Body of pancreas (tissue), 4 donors: Measurements from ENCODE around the gene TRPM6. TPM values are rescaled to one million over a fixed set of nuclear protein-coding genes. Genes with fewer than 3 reads are reported as not detected.

Experiments
- ATAC-seq: fragments of 150-250 bp; one replicate; pipeline ENCODE4 v1.9.1; 2016
- DNase-seq, 4 donors: peaks; one replicate each; pipeline ENCODE4 v3.0.0-alpha.2; 2019
- H3K27ac ChIP-seq, 4 donors: fragments of 200-600 bp; sonication (generic); 1 replicate in 3 of 4; 2 replicates in 1 of 4; pipeline versions ENCODE4 v1.5.1 to v1.6.1; 2016 to 2019; ENCODE audit warnings: mild to moderate bottlenecking in 1 of 4, mixed read lengths in 1 of 4, moderate library complexity in 1 of 4
- H3K27me3 ChIP-seq, 2 donors: fragments of 200-600 bp; sonication (generic); one replicate each; pipeline ENCODE4 v1.6.0; 2016; ENCODE audit warnings: mild to moderate bottlenecking in 1 of 2
- H3K36me3 ChIP-seq, 2 donors: fragments of 200-600 bp; sonication (generic); replicated peaks in 1 of 2; 2 replicates each; pipeline ENCODE4 v1.5.1; 2016; ENCODE audit warnings: low read depth in 2 of 2; ENCODE audit not compliant: insufficient read depth in 1 of 2
- H3K4me1 ChIP-seq: fragments of 200-600 bp; sonication (generic); one replicate; pipeline ENCODE4 v1.6.0; 2016
- H3K4me3 ChIP-seq, 2 donors: fragments of 200-600 bp; sonication (generic); 1 replicate in 1 of 2; 2 replicates in 1 of 2; pipeline ENCODE4 v1.5.1; 2016 to 2019
- H3K9me3 ChIP-seq, 3 donors: fragments of 200-600 bp; sonication (generic); 1 replicate in 2 of 3; 2 replicates in 1 of 3; pipeline ENCODE4 v1.5.1; 2016
- POLR2A ChIP-seq, 3 donors: fragments of 450-650 bp; IDR thresholded peaks; one replicate each; pipeline ENCODE4 v1.6.1; 2016; ENCODE audit warnings: antibody characterized with exemption in 3 of 3, mild to moderate bottlenecking in 2 of 3
- WGBS, 2 donors: methylation state at CpG; one replicate each; pipeline ENCODE4 v1.1.5; 2017; 5-methylcytosine and 5-hydroxymethylcytosine counted together
- intact Hi-C: fragments of 100-400 bp; cut with DNase I; formaldehyde crosslinking; loops from one replicate; pipeline ENCODE4 v1.15.1; 2023
- total RNA-seq, 2 donors: library from RNA; depleted of rRNA; stranded (reverse); fragments of >200 nt; gene quantifications; one replicate each; pipeline ENCODE4 v1.1.0, GENCODE V29; 2016
- TF ChIP-seq, protein P1 (sequence below), 7 experiments: fragments of 450-650 bp in 4 of 7; fragments of 200-600 bp in 3 of 7; sonication (generic) in 3 of 7; IDR thresholded peaks; one replicate each; pipeline ENCODE4 v1.5.1; 2016 to 2019; ENCODE audit warnings: antibody characterized with exemption in 7 of 7

Gene TRPM6
- total RNA-seq, 2 donors from 2014 or later, result under 0.01 to 0.33 TPM

DNA sequence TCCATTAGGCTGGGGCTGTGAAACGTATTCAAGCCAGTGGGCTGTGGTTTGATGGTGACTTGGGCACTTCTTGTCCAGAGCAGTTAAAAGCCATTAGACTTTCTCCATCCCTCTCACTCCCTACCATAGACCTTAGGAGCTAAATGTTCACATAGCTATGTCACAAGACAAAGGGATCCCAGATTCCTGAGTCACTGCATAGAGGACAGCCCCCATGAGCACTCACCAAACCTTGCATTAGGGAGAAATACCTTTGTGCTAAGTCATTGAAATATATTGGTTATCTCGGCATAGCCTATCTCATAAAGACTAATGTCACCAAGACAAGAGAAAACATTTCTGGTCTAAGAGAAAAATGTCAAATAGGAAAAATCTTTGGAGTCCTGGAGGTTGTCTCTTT lies 104.3 kb downstream of the TRPM6 start:
- no peak overlapping the region for H3K4me3 ChIP-seq
- no peak for DNase-seq
- H3K4me1 ChIP-seq, result no peaks in the 10 kb centered on the region
- H3K27ac ChIP-seq, result no peak overlapping the region
- no peaks in the 10 kb centered on the region for H3K9me3 ChIP-seq
- ATAC-seq, result no peak
- no peaks in the 10 kb centered on the region for H3K27me3 ChIP-seq
- H3K36me3 ChIP-seq, result no peaks in the 10 kb centered on the region
- intact Hi-C loops, result no loop called here
- no peak for TF ChIP-seq POLR2A (IDR thresholded peaks at IDR 0.05)
- TF ChIP-seq, protein P1, sequence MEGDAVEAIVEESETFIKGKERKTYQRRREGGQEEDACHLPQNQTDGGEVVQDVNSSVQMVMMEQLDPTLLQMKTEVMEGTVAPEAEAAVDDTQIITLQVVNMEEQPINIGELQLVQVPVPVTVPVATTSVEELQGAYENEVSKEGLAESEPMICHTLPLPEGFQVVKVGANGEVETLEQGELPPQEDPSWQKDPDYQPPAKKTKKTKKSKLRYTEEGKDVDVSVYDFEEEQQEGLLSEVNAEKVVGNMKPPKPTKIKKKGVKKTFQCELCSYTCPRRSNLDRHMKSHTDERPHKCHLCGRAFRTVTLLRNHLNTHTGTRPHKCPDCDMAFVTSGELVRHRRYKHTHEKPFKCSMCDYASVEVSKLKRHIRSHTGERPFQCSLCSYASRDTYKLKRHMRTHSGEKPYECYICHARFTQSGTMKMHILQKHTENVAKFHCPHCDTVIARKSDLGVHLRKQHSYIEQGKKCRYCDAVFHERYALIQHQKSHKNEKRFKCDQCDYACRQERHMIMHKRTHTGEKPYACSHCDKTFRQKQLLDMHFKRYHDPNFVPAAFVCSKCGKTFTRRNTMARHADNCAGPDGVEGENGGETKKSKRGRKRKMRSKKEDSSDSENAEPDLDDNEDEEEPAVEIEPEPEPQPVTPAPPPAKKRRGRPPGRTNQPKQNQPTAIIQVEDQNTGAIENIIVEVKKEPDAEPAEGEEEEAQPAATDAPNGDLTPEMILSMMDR (IDR thresholded peaks at IDR 0.05), result no peak
- 52 to 55% methylated on average over 2 of the region's 2 CpGs for WGBS, 2 donors

DNA sequence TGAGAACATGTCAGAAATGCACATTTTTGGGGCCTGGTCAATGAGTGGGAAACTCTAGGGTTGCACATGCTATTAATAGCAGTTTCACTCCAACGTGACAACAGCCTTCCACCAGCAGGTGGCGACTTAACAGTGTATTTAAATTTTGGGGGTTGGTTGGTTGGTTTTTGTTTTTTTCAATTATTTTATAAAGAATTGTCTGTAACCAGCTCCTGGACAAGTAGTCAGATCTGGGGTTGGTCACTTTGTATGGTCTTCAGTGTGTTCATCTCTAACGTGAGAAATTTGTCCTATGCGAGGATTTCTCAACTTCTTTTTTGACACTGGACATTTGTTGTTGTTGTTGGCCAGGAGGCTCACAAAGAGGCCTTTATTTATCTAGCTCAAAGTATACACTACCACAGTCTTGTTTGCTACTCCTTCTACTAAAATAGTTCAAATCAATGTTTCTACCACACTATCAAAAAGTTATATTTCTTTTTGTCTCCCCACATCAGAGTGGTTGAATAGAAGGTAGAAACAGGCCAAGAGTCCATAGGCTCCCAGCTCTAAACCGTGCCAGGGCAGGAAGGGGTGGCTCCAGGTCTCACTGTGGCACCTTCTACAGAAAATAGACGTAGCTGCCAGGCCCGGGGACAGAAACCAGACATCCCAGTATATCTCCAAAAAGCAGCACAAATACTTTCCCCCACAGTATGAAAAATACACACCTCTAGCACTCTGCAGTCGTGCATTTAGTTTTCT lies 110.4 kb downstream of the TRPM6 start:
- H3K9me3 ChIP-seq, result no peaks in the 10 kb centered on the region
- WGBS, 2 donors, result 24 to 26% methylated on average over 8 of the region's 8 CpGs
- intact Hi-C loops, result loop anchor here (5.0 to 10.0 kb wide), 2 partner anchors 225 to 297 kb away; no protein-coding TSS in a partner anchor
- TF ChIP-seq POLR2A (IDR thresholded peaks at IDR 0.05), result no peak
- TF ChIP-seq, protein P1 (IDR thresholded peaks at IDR 0.05), result peak in 6 of 7 experiments; percentile 65 to 75 (median 69)
- DNase-seq (peak; percentile 60 to 78 (median 66)), ATAC-seq (peak; percentile 57)
- H3K27ac ChIP-seq, result no peak overlapping the region
- H3K27me3 ChIP-seq, result no peaks in the 10 kb centered on the region
- no peak overlapping the region for H3K4me3 ChIP-seq
- H3K36me3 ChIP-seq, result no peaks in the 10 kb centered on the region
- no peaks in the 10 kb centered on the region for H3K4me1 ChIP-seq

DNA sequence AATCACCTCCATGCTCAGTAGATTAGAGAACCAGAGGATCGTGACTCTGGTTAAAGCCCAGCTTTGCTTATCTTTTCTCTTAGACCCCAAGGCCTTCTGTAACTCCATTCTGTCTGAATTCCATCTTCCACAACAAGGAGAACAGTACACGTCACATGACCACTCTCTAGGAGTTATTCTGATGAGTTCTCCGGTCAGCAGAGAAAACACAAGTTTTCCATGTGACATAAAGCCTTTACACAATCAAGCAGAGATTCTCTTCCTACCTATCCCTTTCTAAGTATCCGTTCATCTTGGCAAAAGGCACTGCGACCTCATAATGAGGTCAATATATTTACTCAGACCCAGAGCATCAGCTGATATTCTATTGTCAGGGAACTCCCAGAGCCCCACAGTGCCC lies 112.3 kb downstream of the TRPM6 start:
- H3K9me3 ChIP-seq, result no peaks in the 10 kb centered on the region
- intact Hi-C loops, result loop anchor here (5.0 to 10.0 kb wide), 2 partner anchors 227 to 299 kb away; no protein-coding TSS in a partner anchor
- TF ChIP-seq, protein P1 (IDR thresholded peaks at IDR 0.05), result no peak
- no peak for TF ChIP-seq POLR2A (IDR thresholded peaks at IDR 0.05)

DNA sequence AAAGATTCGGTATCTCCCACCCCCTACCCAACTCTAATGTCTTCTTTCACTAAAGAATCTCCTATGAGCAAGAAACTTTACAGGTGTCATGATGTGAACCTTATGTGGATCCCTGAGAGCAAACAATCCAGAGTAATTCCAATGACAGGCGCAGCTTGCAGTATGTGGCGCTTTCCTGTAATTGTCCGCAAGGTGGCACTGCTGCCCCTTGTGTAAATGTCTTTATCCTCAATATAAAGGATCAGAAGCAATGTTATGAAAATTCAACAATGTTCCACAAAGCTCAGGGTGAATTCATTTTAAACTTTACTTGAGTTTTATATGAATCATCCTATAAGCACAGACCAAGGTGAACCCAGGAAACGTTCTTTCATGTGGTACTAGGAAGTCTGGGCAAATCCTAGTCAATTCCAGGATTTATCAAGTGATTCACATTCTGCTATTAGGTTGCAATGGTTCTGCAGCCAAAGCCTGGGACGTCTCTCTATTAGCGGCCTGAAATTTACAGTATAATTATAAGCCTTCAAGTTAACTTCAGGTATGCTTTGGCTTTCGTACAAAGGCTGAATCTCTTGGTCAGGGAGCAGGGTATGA lies 113.7 kb downstream of the TRPM6 start:
- TF ChIP-seq, protein P1 (IDR thresholded peaks at IDR 0.05), result peak; percentile 76 to 94 (median 83)
- no peak for TF ChIP-seq POLR2A (IDR thresholded peaks at IDR 0.05)
- intact Hi-C loops, result loop anchor here (10.0 kb wide), 1 partner anchor 301 kb away; no protein-coding TSS in a partner anchor
- no peaks in the 10 kb centered on the region for H3K9me3 ChIP-seq
- no peaks in the 10 kb centered on the region for H3K36me3 ChIP-seq
- peak; percentile 81 to 89 (median 83) for DNase-seq
- no peak overlapping the region for H3K27ac ChIP-seq
- ATAC-seq, result peak; percentile 77
- no peaks in the 10 kb centered on the region for H3K27me3 ChIP-seq
- no peak overlapping the region for H3K4me3 ChIP-seq
- H3K4me1 ChIP-seq, result no peaks in the 10 kb centered on the region
- 15 to 17% methylated on average over 8 of the region's 8 CpGs for WGBS, 2 donors

More for the DNA sequence above, 112.3 kb downstream of the TRPM6 start:
- WGBS, 2 donors, result 57 to 65% methylated on average over 5 of the region's 5 CpGs
- no peaks in the 10 kb centered on the region for H3K27me3 ChIP-seq
- ATAC-seq (no peak), DNase-seq (no peak)
- H3K4me1 ChIP-seq, result no peaks in the 10 kb centered on the region
- no peak overlapping the region for H3K27ac ChIP-seq
- no peak overlapping the region for H3K4me3 ChIP-seq
- H3K36me3 ChIP-seq, result no peaks in the 10 kb centered on the region
